Endothelial cell of umbilical vein (primary cell): ENCODE measurements around the gene LDHA. TPM values are rescaled to one million over a fixed set of nuclear protein-coding genes. Genes with fewer than 3 reads are reported as not detected.

ENCODE experiments used
- BruUV-seq: library from RNA; stranded (reverse); fragments of 400-500 nt; replicated peaks from 2 replicates; lab custom pipeline; 2021; lab: Mats Ljungman, UMichigan
- CTCF ChIA-PET: fragments of 300-600, 350-600 bp; sonication (Branson Sonifier 250); formaldehyde crosslinking; loops from one replicate; lab custom pipeline; 2021; ENCODE audit warnings: antibody characterized with exemption, inconsistent platforms; lab: Charles Lee
- POLR2A ChIA-PET: fragments of 300-600, 350-600 bp; sonication (Branson Sonifier 250); formaldehyde crosslinking; loops from one replicate; lab custom pipeline; 2021; ENCODE audit warnings: antibody characterized with exemption, inconsistent platforms; lab: Charles Lee
- DNase-seq: peaks from one replicate; pipeline ENCODE4 v3.0.0-alpha.2; 2011; ENCODE audit warnings: low read depth, low spot score
- FAIRE-seq: peaks from 2 replicates; lab custom pipeline; 2011; peaks lifted over from hg19 to GRCh38; lab: Jason Lieb, UNC
- H2AFZ ChIP-seq: 2 replicates; pipeline ENCODE4 v1.6.0; 2012; ENCODE audit warnings: low read depth, low read length, control low read depth, inconsistent platforms
- H3K27ac ChIP-seq: 2 replicates; pipeline ENCODE4 v1.5.1; 2011; ENCODE audit warnings: low read depth, mild to moderate bottlenecking, control low read depth, low read length, moderate library complexity; ENCODE audit not compliant: insufficient read depth
- H3K27me3 ChIP-seq, 2 experiments: 2 replicates each; pipeline versions ENCODE4 v1.6.0 to v1.6.1; 2011; ENCODE audit warnings: low read length in 2 of 2, mixed read lengths in 1 of 2; ENCODE audit not compliant: control insufficient read depth in 2 of 2, insufficient read depth in 2 of 2
- H3K36me3 ChIP-seq, 2 experiments: 2 replicates in 1 of 2; 3 replicates in 1 of 2; pipeline ENCODE4 v1.5.1; 2011; ENCODE audit warnings: low read length in 2 of 2, mild to moderate bottlenecking in 1 of 2, moderate library complexity in 1 of 2; ENCODE audit not compliant: control insufficient read depth in 2 of 2, insufficient read depth in 2 of 2; ENCODE audit errors: extremely low read depth in 1 of 2
- H3K4me1 ChIP-seq: 3 replicates; pipeline ENCODE4 v1.5.1; 2011; ENCODE audit warnings: mild to moderate bottlenecking, low read length; ENCODE audit not compliant: control insufficient read depth, insufficient read depth; ENCODE audit errors: extremely low read depth
- H3K4me2 ChIP-seq: 2 replicates; pipeline ENCODE4 v1.6.1; 2011; ENCODE audit warnings: low read length, control low read depth, mixed read lengths; ENCODE audit not compliant: insufficient read depth
- H3K4me3 ChIP-seq, 3 experiments: fragments of 200-600 bp in 1 of 3; sonication (generic), shearing (Covaris generic) in 1 of 3; replicated peaks in 1 of 3; 2 replicates each; pipeline ENCODE4 v1.5.1; 2011 to 2016; ENCODE audit warnings: control low read depth in 3 of 3, low read length in 3 of 3, mild to moderate bottlenecking in 2 of 3, inconsistent platforms in 1 of 3, low read depth in 1 of 3, moderate library complexity in 1 of 3; ENCODE audit not compliant: insufficient read depth in 1 of 3
- H3K79me2 ChIP-seq: 2 replicates; pipeline ENCODE4 v1.6.0; 2012; ENCODE audit warnings: low read length, inconsistent platforms; ENCODE audit not compliant: control insufficient read depth, insufficient read depth
- H3K9ac ChIP-seq: replicated peaks from 2 replicates; pipeline ENCODE3; 2011; ENCODE audit warnings: low read length, control low read depth; ENCODE audit not compliant: insufficient read depth; ENCODE audit errors: extremely low read depth
- H3K9me1 ChIP-seq: replicated peaks from 3 replicates; pipeline ENCODE4 v1.6.0; 2011; ENCODE audit warnings: mild to moderate bottlenecking, low read length; ENCODE audit not compliant: control insufficient read depth, insufficient read depth; ENCODE audit errors: extremely low read depth
- H3K9me3 ChIP-seq: replicated peaks from 2 replicates; pipeline ENCODE4 v1.5.1; 2012; ENCODE audit warnings: low read length, inconsistent platforms; ENCODE audit not compliant: control insufficient read depth, insufficient read depth
- H4K20me1 ChIP-seq: replicated peaks from 2 replicates; pipeline ENCODE3; 2011; ENCODE audit warnings: mild to moderate bottlenecking, low read length; ENCODE audit not compliant: control insufficient read depth, insufficient read depth; ENCODE audit errors: extremely low read depth
- EZH2 ChIP-seq: IDR thresholded peaks from 2 replicates; pipeline ENCODE4 v1.6.1; 2012; ENCODE audit warnings: borderline replicate concordance, low read depth, mild to moderate bottlenecking, moderate library complexity, low read length, inconsistent platforms; ENCODE audit not compliant: severe bottlenecking
- FOS ChIP-seq: IDR thresholded peaks from 2 replicates; pipeline ENCODE4 v1.6.1; 2011; ENCODE audit warnings: mild to moderate bottlenecking, low read length, moderate library complexity, borderline replicate concordance; ENCODE audit not compliant: insufficient read depth
- GATA2 ChIP-seq: IDR thresholded peaks from 2 replicates; pipeline ENCODE4 v1.7.0; 2011; ENCODE audit warnings: low read depth, mild to moderate bottlenecking, moderate library complexity, mixed read lengths, low read length; ENCODE audit not compliant: insufficient read length, insufficient read depth
- JUN ChIP-seq: IDR thresholded peaks from 2 replicates; pipeline ENCODE4 v1.6.1; 2011; ENCODE audit warnings: borderline replicate concordance, low read depth; ENCODE audit not compliant: insufficient read length, insufficient read depth
- MAX ChIP-seq: IDR thresholded peaks from 2 replicates; pipeline ENCODE4 v1.6.1; 2011; ENCODE audit not compliant: insufficient read depth, insufficient read length
- MYC ChIP-seq: IDR thresholded peaks from one replicate; pipeline ENCODE4 v1.6.1; 2011; ENCODE audit warnings: mild to moderate bottlenecking, low read depth, low read length
- POLR2A ChIP-seq: IDR thresholded peaks from 2 replicates; pipeline ENCODE4 v1.6.1; 2012; ENCODE audit warnings: low read depth, mild to moderate bottlenecking, control low read depth, low read length
- POLR2AphosphoS5 ChIP-seq: IDR thresholded peaks from 2 replicates; pipeline ENCODE4 v1.6.1; 2012; ENCODE audit warnings: low read depth, mild to moderate bottlenecking, control low read depth, low read length, moderate library complexity; ENCODE audit not compliant: insufficient read depth
- dilution Hi-C: fragments of 300-500 bp; cut with MboI; formaldehyde crosslinking; loops from one replicate; pipeline ENCODE4 v1.15.0; 2019; ENCODE audit warnings: low sequenced_read_pairs; ENCODE audit not compliant: extremely low pct_ligation_motif_present
- intact Hi-C: fragments of 100-400 bp; cut with micrococcal nuclease; formaldehyde crosslinking; loops from one replicate; pipeline ENCODE4 v1.10.0; 2022
- polyA plus RNA-seq, 4 experiments: library from polyadenylated mRNA; depleted of rRNA in 3 of 4; stranded (reverse) in 3 of 4; unstranded in 1 of 4; fragments of >200 nt; gene quantifications; 2 replicates each; pipeline versions ENCODE4 v1.2.1 to v1.2.3, GENCODE V29; 2011 to 2012; ENCODE audit warnings: missing spikeins in 1 of 4
- total RNA-seq: library from RNA; stranded (reverse); gene quantifications from 2 replicates; pipeline ENCODE4 v1.2.3, GENCODE V29; 2021
- TF ChIP-seq, protein P1 (sequence below), 2 donors: IDR thresholded peaks; 1 replicate in 1 of 2; 2 replicates in 1 of 2; pipeline ENCODE4 v1.5.1; 2011; ENCODE audit warnings: low read length in 2 of 2, mild to moderate bottlenecking in 2 of 2, moderate library complexity in 2 of 2, control low read depth in 1 of 2, inconsistent platforms in 1 of 2, low read depth in 1 of 2; ENCODE audit not compliant: insufficient read depth in 1 of 2; ENCODE audit errors: extremely low read depth in 1 of 2

The LDHA gene
- total and polyA plus RNA-seq, 2 donors (not counting 3 experiments of a cell fraction or from before 2014, with no cell fraction given): 265 to 537 TPM

DNA sequence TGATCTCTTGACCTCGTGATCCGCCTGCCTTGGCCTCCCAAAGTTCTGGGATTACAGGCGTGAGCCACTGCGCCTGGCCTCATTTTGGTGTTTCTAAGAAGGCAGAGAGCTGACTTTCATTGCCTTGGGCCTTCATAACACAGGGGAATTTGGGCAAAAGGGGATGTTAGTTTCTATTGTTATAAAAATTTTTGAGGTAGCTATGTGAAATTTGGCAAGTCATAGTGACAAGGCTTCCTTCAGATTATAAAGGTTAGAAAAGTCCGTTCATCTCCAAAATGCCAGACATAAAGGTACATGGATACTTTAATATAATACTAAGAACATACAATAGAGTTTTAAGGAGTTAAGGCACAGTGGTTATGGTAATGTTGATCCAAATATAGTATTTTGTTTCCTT lies 35.0 kb downstream of the LDHA start:
- ChIA-PET CTCF (interaction anchor here (0.6 to 1.4 kb wide), 2 partner anchors 19 to 119 kb away, joined by 3 to 5 read pairs; no protein-coding TSS in a partner anchor), POLR2A (no interaction called here)
- no peaks in the 10 kb centered on the region for H3K79me2 ChIP-seq
- no peaks in the 10 kb centered on the region for H3K9me3 ChIP-seq
- no peak overlapping the region for H3K9ac ChIP-seq
- DNase-seq: no peak
- H3K27ac ChIP-seq: no peak overlapping the region
- no peak overlapping the region for H3K4me3 ChIP-seq
- no TSS peak for BruUV-seq
- no peaks in the 10 kb centered on the region for H3K9me1 ChIP-seq
- dilution Hi-C loops: no loop called here
- no peaks in the 10 kb centered on the region for H3K36me3 ChIP-seq
- H2AFZ ChIP-seq: no peak overlapping the region
- intact Hi-C loops: no loop called here
- H3K4me2 ChIP-seq: no peak overlapping the region
- no peaks in the 10 kb centered on the region for H4K20me1 ChIP-seq
- no peak for TF ChIP-seq MYC
- TF ChIP-seq GATA2: no peak
- TF ChIP-seq MAX: no peak
- no peak for TF ChIP-seq JUN
- no peak for TF ChIP-seq FOS
- no peak for TF ChIP-seq EZH2
- TF ChIP-seq, protein P1, sequence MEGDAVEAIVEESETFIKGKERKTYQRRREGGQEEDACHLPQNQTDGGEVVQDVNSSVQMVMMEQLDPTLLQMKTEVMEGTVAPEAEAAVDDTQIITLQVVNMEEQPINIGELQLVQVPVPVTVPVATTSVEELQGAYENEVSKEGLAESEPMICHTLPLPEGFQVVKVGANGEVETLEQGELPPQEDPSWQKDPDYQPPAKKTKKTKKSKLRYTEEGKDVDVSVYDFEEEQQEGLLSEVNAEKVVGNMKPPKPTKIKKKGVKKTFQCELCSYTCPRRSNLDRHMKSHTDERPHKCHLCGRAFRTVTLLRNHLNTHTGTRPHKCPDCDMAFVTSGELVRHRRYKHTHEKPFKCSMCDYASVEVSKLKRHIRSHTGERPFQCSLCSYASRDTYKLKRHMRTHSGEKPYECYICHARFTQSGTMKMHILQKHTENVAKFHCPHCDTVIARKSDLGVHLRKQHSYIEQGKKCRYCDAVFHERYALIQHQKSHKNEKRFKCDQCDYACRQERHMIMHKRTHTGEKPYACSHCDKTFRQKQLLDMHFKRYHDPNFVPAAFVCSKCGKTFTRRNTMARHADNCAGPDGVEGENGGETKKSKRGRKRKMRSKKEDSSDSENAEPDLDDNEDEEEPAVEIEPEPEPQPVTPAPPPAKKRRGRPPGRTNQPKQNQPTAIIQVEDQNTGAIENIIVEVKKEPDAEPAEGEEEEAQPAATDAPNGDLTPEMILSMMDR (IDR thresholded peaks at IDR 0.05; ENCODE audit: extremely low read depth in 1 of 2, insufficient read depth in 1 of 2, low read depth in 1 of 2, low read length in 2 of 2): no peak
- TF ChIP-seq POLR2A: no peak
- no peak for TF ChIP-seq POLR2AphosphoS5
- no peak for FAIRE-seq
- H3K27me3 ChIP-seq: no peaks in the 10 kb centered on the region
- H3K4me1 ChIP-seq: no peaks in the 10 kb centered on the region
